A673 (cell line): ENCODE results near the gene SCPEP1.

ENCODE experiments used
- EZH2 ChIP-seq: fragments of 200-600 bp; sonication (generic); IDR thresholded peaks from 2 replicates; pipeline ENCODE4 v1.6.1; 2017; ENCODE audit warnings: borderline replicate concordance, low read depth, mild to moderate bottlenecking, mixed read lengths, antibody characterized with exemption, low read length; ENCODE audit not compliant: poor library complexity, severe bottlenecking
- TF ChIP-seq, protein P1 (sequence below): fragments of 300-800, 200-600 bp; sonication (generic); conservative IDR thresholded peaks from 2 replicates; pipeline ENCODE4 v1.5.1; 2017; ENCODE audit warnings: low read depth, mild to moderate bottlenecking, antibody characterized with exemption, low read length, moderate library complexity, mixed read lengths

- no peak for TF ChIP-seq EZH2
- TF ChIP-seq, protein P1, sequence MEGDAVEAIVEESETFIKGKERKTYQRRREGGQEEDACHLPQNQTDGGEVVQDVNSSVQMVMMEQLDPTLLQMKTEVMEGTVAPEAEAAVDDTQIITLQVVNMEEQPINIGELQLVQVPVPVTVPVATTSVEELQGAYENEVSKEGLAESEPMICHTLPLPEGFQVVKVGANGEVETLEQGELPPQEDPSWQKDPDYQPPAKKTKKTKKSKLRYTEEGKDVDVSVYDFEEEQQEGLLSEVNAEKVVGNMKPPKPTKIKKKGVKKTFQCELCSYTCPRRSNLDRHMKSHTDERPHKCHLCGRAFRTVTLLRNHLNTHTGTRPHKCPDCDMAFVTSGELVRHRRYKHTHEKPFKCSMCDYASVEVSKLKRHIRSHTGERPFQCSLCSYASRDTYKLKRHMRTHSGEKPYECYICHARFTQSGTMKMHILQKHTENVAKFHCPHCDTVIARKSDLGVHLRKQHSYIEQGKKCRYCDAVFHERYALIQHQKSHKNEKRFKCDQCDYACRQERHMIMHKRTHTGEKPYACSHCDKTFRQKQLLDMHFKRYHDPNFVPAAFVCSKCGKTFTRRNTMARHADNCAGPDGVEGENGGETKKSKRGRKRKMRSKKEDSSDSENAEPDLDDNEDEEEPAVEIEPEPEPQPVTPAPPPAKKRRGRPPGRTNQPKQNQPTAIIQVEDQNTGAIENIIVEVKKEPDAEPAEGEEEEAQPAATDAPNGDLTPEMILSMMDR, result no peak
Measured at GRCh38 chr17:57051886-57052361, 74.0 kb downstream of the SCPEP1 start.
